Nephron (organoid): Measurements from ENCODE around the gene C12orf76.
"Not testable (repeated sequence)": the region's sequence is repeated elsewhere in the genome, so short reads cannot be mapped to it uniquely, and the experiment has no call there.

ENCODE experiments used
- H3K27ac Mint-ChIP-seq, 3 experiments: 2 replicates each; pipeline ENCODE4 v1.8.0; 2020; ENCODE audit warnings: mixed read lengths in 3 of 3, mild to moderate bottlenecking in 2 of 3, moderate library complexity in 1 of 3
- H3K27me3 Mint-ChIP-seq: 2 replicates; pipeline ENCODE4 v1.8.0; 2021; ENCODE audit warnings: low read depth, mild to moderate bottlenecking, moderate library complexity, mixed read lengths
- H3K36me3 Mint-ChIP-seq: 2 replicates; pipeline ENCODE4 v1.8.0; 2020; ENCODE audit warnings: low read depth, mixed read lengths
- H3K4me1 Mint-ChIP-seq: 2 replicates; pipeline ENCODE4 v1.8.0; 2020; ENCODE audit warnings: mixed read lengths
- H3K4me3 Mint-ChIP-seq, 3 experiments: 2 replicates each; pipeline ENCODE4 v1.8.0; 2020; ENCODE audit warnings: mild to moderate bottlenecking in 3 of 3, mixed read lengths in 3 of 3, moderate library complexity in 2 of 3
- H3K9me3 Mint-ChIP-seq: 2 replicates; pipeline ENCODE4 v1.8.0; 2020; ENCODE audit warnings: mixed read lengths
- CTCF ChIP-seq, 3 experiments: fragments of 200-600 bp; sonication (generic); IDR thresholded peaks; one replicate each; pipeline ENCODE4 v1.5.0; 2021; ENCODE audit warnings: antibody characterized with exemption in 3 of 3; ENCODE audit not compliant: unreplicated experiment in 3 of 3

C12orf76 gene

GRCh38 chr12:110074089-110074488 lies 25.8 kb upstream of the C12orf76 start:
- no peak for TF ChIP-seq CTCF (IDR thresholded peaks at IDR 0.05; ENCODE audit: unreplicated experiment in 3 of 3)
- Mint-ChIP-seq H3K9me3 (no peaks in the 10 kb centered on the region), H3K4me1 (peaks cover 5% of the 10 kb centered on the region), H3K36me3 (no peaks in the 10 kb centered on the region), H3K4me3 (no peak overlapping the region), H3K27ac (no peak overlapping the region), H3K27me3 (peaks cover 3% of the 10 kb centered on the region)

GRCh38 chr12:110073049-110073831 lies 24.9 kb upstream of the C12orf76 start:
- Mint-ChIP-seq H3K9me3 (no peaks in the 10 kb centered on the region), H3K27ac (no peak overlapping the region), H3K4me1 (peaks cover 5% of the 10 kb centered on the region), H3K36me3 (no peaks in the 10 kb centered on the region), H3K4me3 (no peak overlapping the region), H3K27me3 (peaks cover 5% of the 10 kb centered on the region)
- no peak for TF ChIP-seq CTCF (IDR thresholded peaks at IDR 0.05; ENCODE audit: unreplicated experiment in 3 of 3)

GRCh38 chr12:110072636-110073035 lies 24.3 kb upstream of the C12orf76 start:
- H3K9me3 Mint-ChIP-seq, H3K4me3 Mint-ChIP-seq, H3K36me3 Mint-ChIP-seq, H3K4me1 Mint-ChIP-seq, H3K27ac Mint-ChIP-seq, H3K27me3 Mint-ChIP-seq: not testable (repeated sequence)

- H3K27ac Mint-ChIP-seq = no peak overlapping the region
- no peaks in the 10 kb centered on the region for H3K36me3 Mint-ChIP-seq
- H3K9me3 Mint-ChIP-seq = no peaks in the 10 kb centered on the region
- no peak for TF ChIP-seq CTCF (IDR thresholded peaks at IDR 0.05; ENCODE audit: unreplicated experiment in 3 of 3)
- no peak overlapping the region for H3K4me3 Mint-ChIP-seq
- H3K27me3 Mint-ChIP-seq = peaks cover 10% of the 10 kb centered on the region
- H3K4me1 Mint-ChIP-seq = peaks cover 5% of the 10 kb centered on the region
These were observed 23.6 kb upstream of the C12orf76 start for GRCh38 chr12:110071967-110072366.

- Mint-ChIP-seq H3K4me1 (peaks cover 5% of the 10 kb centered on the region), H3K27me3 (peaks cover 6% of the 10 kb centered on the region), H3K4me3 (no peak overlapping the region), H3K36me3 (no peaks in the 10 kb centered on the region), H3K9me3 (no peaks in the 10 kb centered on the region), H3K27ac (no peak overlapping the region)
- no peak for TF ChIP-seq CTCF (IDR thresholded peaks at IDR 0.05; ENCODE audit: unreplicated experiment in 3 of 3)
These were observed 23.2 kb upstream of the C12orf76 start for GRCh38 chr12:110071504-110071903.

- peaks cover 6% of the 10 kb centered on the region for H3K9me3 Mint-ChIP-seq
- no peak overlapping the region for H3K27ac Mint-ChIP-seq
These were observed 20.3 kb upstream of the C12orf76 start for GRCh38 chr12:110068654-110069053.

GRCh38 chr12:110068115-110068514 lies 19.8 kb upstream of the C12orf76 start:
- not testable (repeated sequence) for H3K36me3 Mint-ChIP-seq, H3K27me3 Mint-ChIP-seq, H3K4me3 Mint-ChIP-seq, H3K4me1 Mint-ChIP-seq, H3K27ac Mint-ChIP-seq, H3K9me3 Mint-ChIP-seq

More at GRCh38 chr12:110068654-110069053, 20.3 kb upstream of the C12orf76 start:
- no peaks in the 10 kb centered on the region for H3K4me1 Mint-ChIP-seq
- H3K4me3 Mint-ChIP-seq = no peak overlapping the region
- no peak for TF ChIP-seq CTCF (IDR thresholded peaks at IDR 0.05; ENCODE audit: unreplicated experiment in 3 of 3)
- H3K27me3 Mint-ChIP-seq = peaks cover 6% of the 10 kb centered on the region
- H3K36me3 Mint-ChIP-seq = no peaks in the 10 kb centered on the region
